MCF 10A (cell line): ENCODE measurements around the gene ARSG. TPM values are rescaled to one million over a fixed set of nuclear protein-coding genes. Genes with fewer than 3 reads are reported as not detected.

Source experiments
- BruUV-seq: library from RNA; stranded (reverse); fragments of 400-500 nt; replicated peaks from 2 replicates; lab custom pipeline; 2021; lab: Mats Ljungman, UMichigan
- CTCF ChIA-PET: fragments of 300-600 bp; sonication (Branson Sonifier 250); formaldehyde crosslinking; extraction: SDS; loops from one replicate; lab custom pipeline; 2021; ENCODE audit warnings: antibody characterized with exemption, inconsistent platforms; lab: Yijun Ruan, JAX
- POLR2A ChIA-PET: fragments of 300-600, 350-650 bp; sonication (Branson Sonifier 250); formaldehyde crosslinking; extraction: SDS; loops from one replicate; lab custom pipeline; 2020; ENCODE audit warnings: antibody characterized with exemption, inconsistent platforms; lab: Yijun Ruan, JAX
- DNase-seq: peaks from one replicate; pipeline ENCODE4 v3.0.0-alpha.2; 2018; ENCODE audit not compliant: unreplicated experiment
- H3K27ac Mint-ChIP-seq: one replicate; pipeline ENCODE4 v1.8.0; 2022; ENCODE audit warnings: mild to moderate bottlenecking, low read depth, mixed read lengths; ENCODE audit not compliant: unreplicated experiment
- H3K27me3 Mint-ChIP-seq: one replicate; pipeline ENCODE4 v1.8.0; 2022; ENCODE audit warnings: mixed read lengths; ENCODE audit not compliant: insufficient read depth, unreplicated experiment
- H3K36me3 Mint-ChIP-seq: one replicate; pipeline ENCODE4 v1.8.0; 2022; ENCODE audit warnings: mild to moderate bottlenecking, moderate library complexity, mixed read lengths; ENCODE audit not compliant: insufficient read depth, unreplicated experiment
- H3K4me1 Mint-ChIP-seq: one replicate; pipeline ENCODE4 v1.8.0; 2022; ENCODE audit warnings: mixed read lengths; ENCODE audit not compliant: insufficient read depth, unreplicated experiment
- H3K4me3 Mint-ChIP-seq: one replicate; pipeline ENCODE4 v1.8.0; 2022; ENCODE audit warnings: mild to moderate bottlenecking, moderate library complexity, mixed read lengths; ENCODE audit not compliant: unreplicated experiment
- H3K9me3 Mint-ChIP-seq: one replicate; pipeline ENCODE4 v1.8.0; 2022; ENCODE audit warnings: mixed read lengths; ENCODE audit not compliant: unreplicated experiment
- intact Hi-C: fragments of 100-400 bp; cut with micrococcal nuclease; formaldehyde crosslinking; loops from 2 replicates; pipeline ENCODE4 v1.14.1; 2022
- total RNA-seq: library from RNA; stranded (reverse); gene quantifications from 2 replicates; pipeline ENCODE4 v1.2.3, GENCODE V29; 2022
- TF ChIP-seq, protein P1 (sequence below): fragments of 200-600 bp; IDR thresholded peaks from one replicate; pipeline ENCODE4 v1.8.0; 2022; ENCODE audit warnings: antibody characterized with exemption, mild to moderate bottlenecking; ENCODE audit not compliant: unreplicated experiment

Gene ARSG
- total RNA-seq, 1 experiment from 2014 or later = 5.9 TPM

DNA sequence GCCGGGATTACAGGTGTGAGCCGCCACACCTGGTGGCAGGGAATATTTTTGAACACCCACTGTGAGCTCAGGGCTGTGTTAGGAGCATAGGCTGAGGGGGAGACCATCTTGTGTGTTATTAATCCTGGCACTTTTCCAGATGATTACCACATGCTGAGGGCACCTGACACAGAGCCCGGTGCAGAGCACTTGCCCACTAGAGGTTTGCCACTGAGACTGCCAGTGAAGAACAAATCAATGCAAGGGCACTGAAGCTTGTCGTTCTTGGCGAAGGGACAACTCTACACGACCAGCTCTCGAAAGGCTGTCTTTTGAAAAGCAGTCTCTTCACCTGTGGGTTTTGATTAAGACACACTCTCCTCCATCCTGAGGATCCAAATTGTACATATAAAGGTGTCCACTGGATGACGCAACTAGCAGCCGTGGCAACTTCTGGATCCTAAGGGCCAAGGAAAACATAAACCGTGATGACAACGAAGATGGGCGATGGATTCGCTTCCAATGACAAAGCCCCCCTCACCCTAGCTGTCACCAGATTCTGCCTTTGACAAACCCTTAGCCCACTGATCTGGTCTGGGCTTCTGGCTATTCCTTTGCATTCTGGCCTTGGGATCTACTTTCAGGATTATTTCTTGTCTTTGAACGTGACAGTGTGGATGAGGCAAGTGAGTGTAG lies 137.3 kb downstream of the ARSG start:
- H3K4me1 Mint-ChIP-seq = no peaks in the 10 kb centered on the region
- H3K4me3 Mint-ChIP-seq = no peak overlapping the region
- BruUV-seq = no TSS peak
- TF ChIP-seq, protein P1, sequence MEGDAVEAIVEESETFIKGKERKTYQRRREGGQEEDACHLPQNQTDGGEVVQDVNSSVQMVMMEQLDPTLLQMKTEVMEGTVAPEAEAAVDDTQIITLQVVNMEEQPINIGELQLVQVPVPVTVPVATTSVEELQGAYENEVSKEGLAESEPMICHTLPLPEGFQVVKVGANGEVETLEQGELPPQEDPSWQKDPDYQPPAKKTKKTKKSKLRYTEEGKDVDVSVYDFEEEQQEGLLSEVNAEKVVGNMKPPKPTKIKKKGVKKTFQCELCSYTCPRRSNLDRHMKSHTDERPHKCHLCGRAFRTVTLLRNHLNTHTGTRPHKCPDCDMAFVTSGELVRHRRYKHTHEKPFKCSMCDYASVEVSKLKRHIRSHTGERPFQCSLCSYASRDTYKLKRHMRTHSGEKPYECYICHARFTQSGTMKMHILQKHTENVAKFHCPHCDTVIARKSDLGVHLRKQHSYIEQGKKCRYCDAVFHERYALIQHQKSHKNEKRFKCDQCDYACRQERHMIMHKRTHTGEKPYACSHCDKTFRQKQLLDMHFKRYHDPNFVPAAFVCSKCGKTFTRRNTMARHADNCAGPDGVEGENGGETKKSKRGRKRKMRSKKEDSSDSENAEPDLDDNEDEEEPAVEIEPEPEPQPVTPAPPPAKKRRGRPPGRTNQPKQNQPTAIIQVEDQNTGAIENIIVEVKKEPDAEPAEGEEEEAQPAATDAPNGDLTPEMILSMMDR = no peak
- ChIA-PET POLR2A (interaction anchor here (0.5 to 0.6 kb wide), 4 partner anchors 52 to 1755 kb away, joined by 3 read pairs; no protein-coding TSS in a partner anchor), CTCF (interaction anchor here (0.6 to 1.6 kb wide), 4 partner anchors 8 to 408 kb away, joined by 3 to 7 read pairs (median 4); no protein-coding TSS in a partner anchor)
- no peaks in the 10 kb centered on the region for H3K27me3 Mint-ChIP-seq
- no peaks in the 10 kb centered on the region for H3K9me3 Mint-ChIP-seq
- intact Hi-C loops = no loop called here
- DNase-seq = peak; percentile 1
- no peak overlapping the region for H3K27ac Mint-ChIP-seq
- peaks cover 50% of the 10 kb centered on the region for H3K36me3 Mint-ChIP-seq

DNA sequence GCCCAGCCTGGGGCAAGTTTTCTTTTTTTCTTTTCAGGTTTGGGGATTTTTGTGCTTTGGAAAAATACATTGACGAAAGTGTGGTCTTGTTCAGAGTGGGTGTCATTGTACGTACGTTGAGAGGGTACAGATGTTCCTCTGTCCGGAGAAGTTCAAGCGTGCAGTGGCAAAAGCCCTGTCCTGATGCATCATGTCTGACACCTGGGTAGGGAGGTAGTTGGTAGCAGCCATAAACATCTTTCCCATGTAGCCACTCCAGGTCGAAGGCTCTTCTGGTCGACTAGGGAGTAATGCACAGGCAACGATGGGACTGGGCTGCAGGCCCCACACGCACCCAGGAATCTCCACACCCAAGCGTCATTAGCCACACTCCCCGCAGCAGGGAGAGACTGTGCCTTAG lies 138.6 kb downstream of the ARSG start:
- CTCF ChIA-PET = interaction anchor here (0.9 kb wide), 1 partner anchor 133 kb away, joined by 3 read pairs; no protein-coding TSS in a partner anchor

DNA sequence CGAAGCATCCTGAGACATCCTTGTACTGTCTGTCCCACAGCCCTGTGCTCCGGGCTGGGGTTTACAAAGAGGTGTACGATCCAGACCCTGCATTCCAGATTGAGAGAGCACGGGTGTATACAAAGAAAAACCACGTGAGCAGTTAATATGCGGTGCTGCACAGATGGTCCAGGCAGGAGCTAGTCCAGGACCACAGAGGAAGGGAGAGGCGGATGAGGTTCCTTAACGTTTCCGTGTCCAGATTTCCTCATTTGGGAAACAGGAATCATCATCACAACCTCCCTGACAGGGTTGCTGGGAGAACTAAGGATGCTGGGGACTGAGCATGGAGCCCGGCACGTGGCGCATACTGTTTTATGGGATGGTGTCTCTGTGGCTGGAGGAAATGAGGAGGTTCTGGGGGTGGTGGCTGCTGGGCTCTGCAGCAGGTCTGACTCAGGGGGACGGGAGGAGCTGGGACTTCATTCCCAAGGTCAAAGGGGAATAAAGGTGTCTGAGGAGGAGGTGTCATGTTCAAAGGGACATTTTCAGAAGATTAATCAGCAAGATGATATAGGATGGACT lies 139.8 kb downstream of the ARSG start:
- ChIA-PET CTCF (interaction anchor here (0.6 to 8.0 kb wide), 4 partner anchors 16 to 168 kb away, joined by 3 to 78 read pairs (median 4); no protein-coding TSS in a partner anchor), POLR2A (no interaction called here)
- DNase-seq = no peak
- BruUV-seq = no TSS peak
- Mint-ChIP-seq H3K9me3 (no peaks in the 10 kb centered on the region), H3K27me3 (no peaks in the 10 kb centered on the region), H3K36me3 (peaks cover 62% of the 10 kb centered on the region), H3K4me1 (peaks cover 5% of the 10 kb centered on the region), H3K4me3 (no peak overlapping the region), H3K27ac (no peak overlapping the region)
- intact Hi-C loops = no loop called here
- TF ChIP-seq, protein P1 = no peak

More for the DNA sequence above, 138.6 kb downstream of the ARSG start:
- no peaks in the 10 kb centered on the region for H3K4me1 Mint-ChIP-seq
- no peaks in the 10 kb centered on the region for H3K9me3 Mint-ChIP-seq
- intact Hi-C loops = no loop called here
- TF ChIP-seq, protein P1 = no peak
- peaks cover 59% of the 10 kb centered on the region for H3K36me3 Mint-ChIP-seq
- no peak overlapping the region for H3K27ac Mint-ChIP-seq
- no peak for DNase-seq
- POLR2A ChIA-PET = no interaction called here
- no peaks in the 10 kb centered on the region for H3K27me3 Mint-ChIP-seq
- no peak overlapping the region for H3K4me3 Mint-ChIP-seq
- no TSS peak for BruUV-seq

DNA sequence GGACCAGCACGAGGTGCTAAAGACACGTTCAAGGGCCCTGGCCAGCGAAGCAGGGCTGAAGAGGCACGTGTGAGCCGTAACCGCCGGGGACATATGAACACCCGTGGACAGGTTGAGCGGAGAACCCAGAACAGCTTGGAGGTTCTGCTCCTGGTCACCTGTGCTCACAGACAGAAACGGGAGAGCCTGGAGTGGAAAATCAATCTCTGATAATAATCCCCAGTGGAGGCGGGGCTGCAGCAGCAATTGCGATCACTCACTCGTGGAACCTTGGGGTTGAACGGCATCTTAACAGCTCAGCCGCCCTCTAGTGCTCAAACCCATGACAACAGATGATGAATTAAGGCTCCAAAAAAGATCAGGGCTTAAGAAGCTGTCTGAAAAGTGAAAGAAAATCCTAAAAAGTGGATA lies 140.4 kb downstream of the ARSG start:
- intact Hi-C loops = no loop called here
- Mint-ChIP-seq H3K27ac (no peak overlapping the region), H3K27me3 (no peaks in the 10 kb centered on the region), H3K4me3 (no peak overlapping the region), H3K36me3 (peaks cover 66% of the 10 kb centered on the region), H3K9me3 (no peaks in the 10 kb centered on the region), H3K4me1 (peaks cover 9% of the 10 kb centered on the region)
- DNase-seq = peak; percentile 20
- ChIA-PET CTCF (interaction anchor here (0.6 to 8.0 kb wide), 4 partner anchors 24 to 254 kb away, joined by 3 to 78 read pairs (median 4); no protein-coding TSS in a partner anchor), POLR2A (no interaction called here)
- TF ChIP-seq, protein P1 = peak; percentile 9
- BruUV-seq = no TSS peak
